Natural killer cell (primary cell): ENCODE data around the gene PTH1R. TPM values are rescaled to one million over a fixed set of nuclear protein-coding genes. Genes with fewer than 3 reads are reported as not detected.

ENCODE experiments used
- ATAC-seq, 3 donors: fragments of 150-1000 bp in 2 of 3; fragments of 200-7000 bp in 1 of 3; cut with Tn5 transposase; 1 replicate in 1 of 3; 2 replicates in 2 of 3; pipeline ENCODE4 v1.10.0; 2021; ENCODE audit warnings: mild to moderate bottlenecking in 2 of 3, moderate library complexity in 2 of 3
- DNase-seq, 2 donors: peaks; one replicate each; pipeline versions ENCODE4 v3.0.0 to v3.0.0-alpha.2; 2013 to 2021; ENCODE audit warnings: mixed read lengths in 1 of 2
- H3K27ac ChIP-seq: one replicate; pipeline ENCODE4 v1.5.1; 2013; ENCODE audit warnings: mild to moderate bottlenecking, low read length
- H3K27me3 ChIP-seq: one replicate; pipeline ENCODE4 v1.6.1; 2013; ENCODE audit warnings: low read length; ENCODE audit not compliant: control insufficient read depth, insufficient read depth
- H3K36me3 ChIP-seq: one replicate; pipeline ENCODE4 v1.6.1; 2013; ENCODE audit warnings: low read length; ENCODE audit not compliant: control insufficient read depth, insufficient read depth
- H3K4me1 ChIP-seq: one replicate; pipeline ENCODE4 v1.6.1; 2013; ENCODE audit warnings: low read length; ENCODE audit not compliant: control insufficient read depth, insufficient read depth
- H3K4me3 ChIP-seq: one replicate; pipeline ENCODE4 v1.5.1; 2013; ENCODE audit warnings: low read length
- H3K9me3 ChIP-seq: one replicate; pipeline ENCODE4 v1.6.1; 2013; ENCODE audit warnings: low read length; ENCODE audit not compliant: control insufficient read depth, insufficient read depth
- H3K27ac Mint-ChIP-seq, 2 donors: one replicate each; pipeline ENCODE4 v1.8.0; 2022; ENCODE audit warnings: mild to moderate bottlenecking in 2 of 2, mixed read lengths in 2 of 2, moderate library complexity in 1 of 2
- H3K27me3 Mint-ChIP-seq, 2 donors: one replicate each; pipeline ENCODE4 v1.8.0; 2022; ENCODE audit warnings: low read depth in 2 of 2, mixed read lengths in 2 of 2
- H3K36me3 Mint-ChIP-seq: one replicate; pipeline ENCODE4 v1.8.0; 2022; ENCODE audit warnings: mixed read lengths
- H3K4me1 Mint-ChIP-seq, 2 donors: one replicate each; pipeline ENCODE4 v1.8.0; 2022; ENCODE audit warnings: mixed read lengths in 2 of 2
- H3K4me3 Mint-ChIP-seq: one replicate; pipeline ENCODE4 v1.8.0; 2022; ENCODE audit warnings: mild to moderate bottlenecking, moderate library complexity, mixed read lengths
- H3K9me3 Mint-ChIP-seq, 2 donors: one replicate each; pipeline ENCODE4 v1.8.0; 2022; ENCODE audit warnings: mixed read lengths in 2 of 2
- CTCF ChIP-seq: fragments of 200-600 bp; IDR thresholded peaks from one replicate; pipeline ENCODE4 v1.8.0; 2022; ENCODE audit warnings: antibody characterized with exemption
- WGBS: methylation state at CpG from one replicate; pipeline ENCODE4 v1.1.7; 2013; ENCODE audit warnings: missing lambda C conversion rate; ENCODE audit not compliant: insufficient coverage; 5-methylcytosine and 5-hydroxymethylcytosine counted together
- intact Hi-C: fragments of 100-400 bp; cut with micrococcal nuclease; formaldehyde crosslinking; loops from one replicate; pipeline ENCODE4 v1.14.2; 2022
- total RNA-seq, 4 donors: library from RNA; stranded (reverse); fragments of 120-200 nt in 1 of 4; gene quantifications; one replicate each; pipeline versions ENCODE4 v1.2.3 to v1.2.4, GENCODE V29; 2013 to 2022

The PTH1R gene
- total RNA-seq, 3 donors from 2014 or later (not counting 1 experiment from before 2014, with no cell fraction given) = not detected

- no peak for TF ChIP-seq CTCF
- Mint-ChIP-seq H3K4me3 (no peak overlapping the region), H3K4me1 (peaks cover 5 to 6% of the 10 kb centered on the region in 2 donors), H3K27ac (no peak overlapping the region), H3K36me3 (no peaks in the 10 kb centered on the region), H3K9me3 (no peaks in the 10 kb centered on the region), H3K27me3 (no peaks in the 10 kb centered on the region)
- no peaks in the 10 kb centered on the region for H3K27me3 ChIP-seq
- H3K27ac ChIP-seq = no peak overlapping the region
- H3K4me3 ChIP-seq = no peak overlapping the region
- no peak for DNase-seq
- ATAC-seq = no peak
- H3K9me3 ChIP-seq = no peaks in the 10 kb centered on the region
- 82% methylated on average over 4 of the region's 4 CpGs for WGBS
- H3K4me1 ChIP-seq = peaks cover 14% of the 10 kb centered on the region
- intact Hi-C loops = no loop called here
- H3K36me3 ChIP-seq = no peaks in the 10 kb centered on the region
Observed at GRCh38 chr3:46906471-46907058, 29.0 kb downstream of the PTH1R start.

GRCh38 chr3:46907271-46907670 lies 29.8 kb downstream of the PTH1R start:
- no peaks in the 10 kb centered on the region for H3K36me3 ChIP-seq
- no peak for TF ChIP-seq CTCF
- WGBS = 97% methylated on average over 9 of the region's 12 CpGs
- no peaks in the 10 kb centered on the region for H3K36me3 Mint-ChIP-seq
- no peak overlapping the region for H3K4me3 Mint-ChIP-seq
- no peak overlapping the region for H3K27ac Mint-ChIP-seq
- ATAC-seq = no peak
- no peak overlapping the region for H3K4me3 ChIP-seq
- no peaks in the 10 kb centered on the region for H3K27me3 ChIP-seq
- no peak for DNase-seq
- no peaks in the 10 kb centered on the region for H3K9me3 ChIP-seq
- H3K9me3 Mint-ChIP-seq = no peaks in the 10 kb centered on the region
- H3K4me1 ChIP-seq = peaks cover 14% of the 10 kb centered on the region
- H3K27me3 Mint-ChIP-seq = no peaks in the 10 kb centered on the region
- peaks cover 5 to 6% of the 10 kb centered on the region in 2 donors for H3K4me1 Mint-ChIP-seq
- intact Hi-C loops = no loop called here
- H3K27ac ChIP-seq = no peak overlapping the region

GRCh38 chr3:46907960-46908293 lies 30.4 kb downstream of the PTH1R start:
- no peaks in the 10 kb centered on the region for H3K36me3 ChIP-seq
- no peaks in the 10 kb centered on the region for H3K9me3 Mint-ChIP-seq
- no peak overlapping the region for H3K27ac ChIP-seq
- no peak for TF ChIP-seq CTCF
- H3K27me3 Mint-ChIP-seq = no peaks in the 10 kb centered on the region
- no peaks in the 10 kb centered on the region for H3K27me3 ChIP-seq
- 100% methylated on average over 1 of the region's 1 CpG for WGBS
- no peak for ATAC-seq
- H3K36me3 Mint-ChIP-seq = no peaks in the 10 kb centered on the region
- no peak overlapping the region for H3K27ac Mint-ChIP-seq
- no peaks in the 10 kb centered on the region for H3K9me3 ChIP-seq
- no peak overlapping the region for H3K4me3 Mint-ChIP-seq
- DNase-seq = no peak
- intact Hi-C loops = no loop called here
- H3K4me1 ChIP-seq = peaks cover 14% of the 10 kb centered on the region
- H3K4me1 Mint-ChIP-seq = peaks cover 5 to 6% of the 10 kb centered on the region in 2 donors
- no peak overlapping the region for H3K4me3 ChIP-seq

- Mint-ChIP-seq H3K9me3 (no peaks in the 10 kb centered on the region), H3K4me1 (peaks cover 6 to 7% of the 10 kb centered on the region in 2 donors), H3K27me3 (no peaks in the 10 kb centered on the region), H3K27ac (no peak overlapping the region), H3K4me3 (no peak overlapping the region), H3K36me3 (no peaks in the 10 kb centered on the region)
- Histone ChIP-seq H3K27me3 (no peaks in the 10 kb centered on the region), H3K36me3 (no peaks in the 10 kb centered on the region), H3K27ac (no peak overlapping the region), H3K4me3 (no peak overlapping the region), H3K4me1 (peaks cover 15% of the 10 kb centered on the region), H3K9me3 (no peaks in the 10 kb centered on the region)
- TF ChIP-seq CTCF = no peak
- no peak for DNase-seq
- ATAC-seq = no peak
- intact Hi-C loops = no loop called here
- WGBS = 87% methylated on average over 24 of the region's 24 CpGs
Observed at GRCh38 chr3:46908294-46908985, 30.9 kb downstream of the PTH1R start.
